Fibroblast of lung (primary cell): ENCODE results near the gene PPP2R2D. TPM values are rescaled to one million over a fixed set of nuclear protein-coding genes. Genes with fewer than 3 reads are reported as not detected.

Experiments
- DNase-seq, 2 donors: peaks; one replicate each; pipeline versions ENCODE4 v3.0.0 to v3.0.0-alpha.2; 2010; ENCODE audit warnings: low read depth in 2 of 2
- H2AFZ ChIP-seq: 2 replicates; pipeline ENCODE4 v1.5.1; 2012; ENCODE audit warnings: low read length, control low read depth, inconsistent platforms
- H3K27ac ChIP-seq: 2 replicates; pipeline ENCODE4 v1.5.1; 2011; ENCODE audit warnings: low read length, control low read depth; ENCODE audit not compliant: insufficient read depth
- H3K27me3 ChIP-seq: 2 replicates; pipeline ENCODE4 v1.5.1; 2011; ENCODE audit warnings: mild to moderate bottlenecking, low read length; ENCODE audit not compliant: control insufficient read depth, insufficient read depth
- H3K36me3 ChIP-seq: 2 replicates; pipeline ENCODE4 v1.5.1; 2011; ENCODE audit warnings: low read length; ENCODE audit not compliant: control insufficient read depth, insufficient read depth
- H3K4me1 ChIP-seq: 2 replicates; pipeline ENCODE4 v1.5.1; 2011; ENCODE audit warnings: low read length; ENCODE audit not compliant: control insufficient read depth, insufficient read depth; ENCODE audit errors: extremely low read depth
- H3K4me2 ChIP-seq: 2 replicates; pipeline ENCODE4 v1.5.1; 2011; ENCODE audit warnings: low read length, control low read depth; ENCODE audit not compliant: insufficient read depth; ENCODE audit errors: extremely low read depth
- H3K4me3 ChIP-seq, 4 experiments: fragments of 200-600 bp in 1 of 4; sonication (generic) in 1 of 4; replicated peaks in 1 of 4; 2 replicates each; pipeline ENCODE4 v1.5.1; 2011 to 2016; ENCODE audit warnings: low read length in 4 of 4, low read depth in 3 of 4, mild to moderate bottlenecking in 3 of 4, control low read depth in 2 of 4, inconsistent platforms in 1 of 4, mixed read lengths in 1 of 4; ENCODE audit not compliant: insufficient read depth in 1 of 4; ENCODE audit errors: control extremely low read depth in 1 of 4
- H3K79me2 ChIP-seq: 2 replicates; pipeline ENCODE4 v1.5.1; 2012; ENCODE audit warnings: mild to moderate bottlenecking, low read length, inconsistent platforms; ENCODE audit not compliant: control insufficient read depth, insufficient read depth
- H3K9ac ChIP-seq: 2 replicates; pipeline ENCODE4 v1.5.1; 2011; ENCODE audit warnings: mild to moderate bottlenecking, low read length, control low read depth; ENCODE audit not compliant: insufficient read depth
- H3K9me3 ChIP-seq: 2 replicates; pipeline ENCODE4 v1.5.1; 2012; ENCODE audit warnings: low read depth, low read length; ENCODE audit not compliant: control insufficient read depth, insufficient read depth
- H4K20me1 ChIP-seq: 2 replicates; pipeline ENCODE4 v1.5.1; 2011; ENCODE audit warnings: low read length; ENCODE audit not compliant: control insufficient read depth, insufficient read depth; ENCODE audit errors: extremely low read depth
- CTCF ChIP-seq, 2 donors: IDR thresholded peaks in 1 of 2; conservative IDR thresholded peaks in 1 of 2; 1 replicate in 1 of 2; 2 replicates in 1 of 2; pipeline ENCODE4 v1.5.1; 2011 to 2012; ENCODE audit warnings: low read length in 2 of 2, control low read depth in 1 of 2, inconsistent platforms in 1 of 2, low read depth in 1 of 2, mild to moderate bottlenecking in 1 of 2
- EZH2 ChIP-seq: IDR thresholded peaks from 2 replicates; pipeline ENCODE4 v1.5.1; 2012; ENCODE audit warnings: low read length, control low read depth, mild to moderate bottlenecking; ENCODE audit errors: missing control alignments
- polyA plus RNA-seq, 2 donors: library from polyadenylated mRNA; depleted of rRNA in 1 of 2; stranded (reverse) in 1 of 2; unstranded in 1 of 2; fragments of >200 nt; gene quantifications; 2 replicates each; pipeline ENCODE4 v1.2.1, GENCODE V29; 2011 to 2012; ENCODE audit warnings: missing spikeins in 1 of 2
- total RNA-seq: library from RNA; depleted of rRNA; stranded (reverse); fragments of >200 nt; gene quantifications from 2 replicates; pipeline ENCODE4 v1.2.1, GENCODE V29; 2014

PPP2R2D gene
- total and polyA plus RNA-seq, 2 donors (not counting 1 experiment from before 2014, with no cell fraction given): 23.3 to 25.4 TPM

GRCh38 chr10:131991726-131992125 lies 90.9 kb downstream of the PPP2R2D start:
- no peaks in the 10 kb centered on the region for H4K20me1 ChIP-seq
- no peak overlapping the region for H3K4me3 ChIP-seq
- H3K27ac ChIP-seq: no peak overlapping the region
- H3K4me2 ChIP-seq: no peak overlapping the region
- no peak overlapping the region for H2AFZ ChIP-seq
- no peak overlapping the region for H3K9ac ChIP-seq
- H3K27me3 ChIP-seq: no peaks in the 10 kb centered on the region
- H3K79me2 ChIP-seq: no peaks in the 10 kb centered on the region
- H3K36me3 ChIP-seq: no peaks in the 10 kb centered on the region
- DNase-seq: no peak
- no peaks in the 10 kb centered on the region for H3K9me3 ChIP-seq
- no peaks in the 10 kb centered on the region for H3K4me1 ChIP-seq
- TF ChIP-seq EZH2 (no peak), CTCF (conservative IDR thresholded peaks at IDR 0.05 in 1 of 2, IDR thresholded peaks at IDR 0.05 in 1 of 2; ENCODE audit: low read depth in 1 of 2, low read length in 2 of 2) (no peak)

GRCh38 chr10:131993275-131993674 lies 92.5 kb downstream of the PPP2R2D start:
- Histone ChIP-seq H3K4me1 (peaks cover 4% of the 10 kb centered on the region), H3K79me2 (no peaks in the 10 kb centered on the region), H3K27ac (no peak overlapping the region), H3K9ac (no peak overlapping the region), H3K4me3 (no peak overlapping the region), H3K36me3 (no peaks in the 10 kb centered on the region), H3K27me3 (no peaks in the 10 kb centered on the region), H4K20me1 (no peaks in the 10 kb centered on the region), H3K4me2 (no peak overlapping the region), H3K9me3 (no peaks in the 10 kb centered on the region), H2AFZ (no peak overlapping the region)
- no peak for DNase-seq
- TF ChIP-seq EZH2: no peak
- no peak for TF ChIP-seq CTCF (conservative IDR thresholded peaks at IDR 0.05 in 1 of 2, IDR thresholded peaks at IDR 0.05 in 1 of 2; ENCODE audit: low read depth in 1 of 2, low read length in 2 of 2)

- Histone ChIP-seq H4K20me1 (no peaks in the 10 kb centered on the region), H3K4me2 (no peak overlapping the region), H3K36me3 (no peaks in the 10 kb centered on the region), H3K9ac (no peak overlapping the region), H3K27me3 (no peaks in the 10 kb centered on the region), H3K27ac (no peak overlapping the region), H3K4me1 (peaks cover 4% of the 10 kb centered on the region), H3K79me2 (no peaks in the 10 kb centered on the region), H2AFZ (no peak overlapping the region), H3K9me3 (no peaks in the 10 kb centered on the region), H3K4me3 (no peak overlapping the region)
- DNase-seq: no peak
- TF ChIP-seq EZH2: no peak
Observed at GRCh38 chr10:131994435-131994834, 93.6 kb downstream of the PPP2R2D start.
